Kasumi-1 (cell line): ENCODE measurements around the gene LIF.
"Not testable (repeated sequence)": the region's sequence is repeated elsewhere in the genome, so short reads cannot be mapped to it uniquely, and the experiment has no call there.

ENCODE experiments used
- DNase-seq, 2 experiments: peaks; one replicate each; lab custom pipeline; 2025; lab: John Stamatoyannopoulos, UW

Gene LIF

GRCh38 chr22:30224161-30224857 is 22.2 kb downstream of the LIF start:
- DNase-seq = no peak

GRCh38 chr22:30223303-30223702 is 23.3 kb downstream of the LIF start:
- DNase-seq = no peak

- DNase-seq = no peak
Measured at GRCh38 chr22:30222321-30222720, 24.2 kb downstream of the LIF start.

GRCh38 chr22:30221121-30221992 is 25.2 kb downstream of the LIF start:
- DNase-seq = no peak

GRCh38 chr22:30220338-30221012 is 26.1 kb downstream of the LIF start:
- DNase-seq = no peak

- no peak for DNase-seq
Measured at GRCh38 chr22:30219668-30220278, 26.8 kb downstream of the LIF start.

GRCh38 chr22:30219049-30219654 is 27.4 kb downstream of the LIF start:
- no peak for DNase-seq

GRCh38 chr22:30217698-30218560 is 28.6 kb downstream of the LIF start:
- no peak for DNase-seq

- DNase-seq = no peak
Measured at GRCh38 chr22:30216710-30217109, 29.8 kb downstream of the LIF start.

- DNase-seq = not testable (repeated sequence)
Measured at GRCh38 chr22:30216272-30216671, 30.3 kb downstream of the LIF start.

- DNase-seq = no peak
Measured at GRCh38 chr22:30214703-30215407, 31.7 kb downstream of the LIF start.

GRCh38 chr22:30212996-30213441 is 33.5 kb downstream of the LIF start:
- peak in 1 of 2 experiments; percentile 6 for DNase-seq

- no peak for DNase-seq
Measured at GRCh38 chr22:30212363-30212995, 34.1 kb downstream of the LIF start.

- no peak for DNase-seq
Measured at GRCh38 chr22:30211124-30211820, 35.3 kb downstream of the LIF start.

- DNase-seq = no peak
Measured at GRCh38 chr22:30210235-30210909, 36.2 kb downstream of the LIF start.

- no peak for DNase-seq
Measured at GRCh38 chr22:30209642-30210041, 36.9 kb downstream of the LIF start.

- no peak for DNase-seq
Measured at GRCh38 chr22:30208631-30209603, 37.6 kb downstream of the LIF start.
